CD14-positive monocyte (primary cell): ENCODE data around the gene RSF1. TPM values are rescaled to one million over a fixed set of nuclear protein-coding genes. Genes with fewer than 3 reads are reported as not detected.

Experiments used
- DNase-seq, 3 donors: peaks; one replicate each; pipeline ENCODE4 v3.0.0-alpha.2; 2011 to 2022
- H2AFZ ChIP-seq: 2 replicates; pipeline ENCODE4 v1.6.0; 2012; ENCODE audit warnings: mild to moderate bottlenecking, low read depth, low read length, inconsistent platforms; ENCODE audit not compliant: insufficient read depth, poor library complexity, severe bottlenecking
- H3K27ac ChIP-seq, 2 donors: 1 replicate in 1 of 2; 2 replicates in 1 of 2; pipeline ENCODE4 v1.5.1; 2012 to 2013; ENCODE audit warnings: low read length in 2 of 2, control low read depth in 1 of 2, inconsistent platforms in 1 of 2, low read depth in 1 of 2, mild to moderate bottlenecking in 1 of 2
- H3K27me3 ChIP-seq, 2 donors: one replicate each; pipeline versions ENCODE4 v1.6.0 to v1.6.1; 2011 to 2013; ENCODE audit warnings: low read length in 2 of 2; ENCODE audit not compliant: control insufficient read depth in 2 of 2, insufficient read depth in 2 of 2
- H3K36me3 ChIP-seq, 2 donors: replicated peaks in 1 of 2; 1 replicate in 1 of 2; 2 replicates in 1 of 2; pipeline versions ENCODE4 v1.5.1 to v1.6.1; 2012 to 2013; ENCODE audit warnings: low read length in 2 of 2, control low read depth in 1 of 2, inconsistent platforms in 1 of 2, mild to moderate bottlenecking in 1 of 2; ENCODE audit not compliant: insufficient read depth in 2 of 2, control insufficient read depth in 1 of 2
- H3K4me1 ChIP-seq, 2 donors: 1 replicate in 1 of 2; 2 replicates in 1 of 2; pipeline versions ENCODE4 v1.5.1 to v1.6.1; 2012 to 2013; ENCODE audit warnings: low read length in 2 of 2, control low read depth in 1 of 2, inconsistent platforms in 1 of 2, mild to moderate bottlenecking in 1 of 2, moderate library complexity in 1 of 2; ENCODE audit not compliant: insufficient read depth in 2 of 2, control insufficient read depth in 1 of 2
- H3K4me2 ChIP-seq: replicated peaks from 2 replicates; pipeline ENCODE3; 2012; ENCODE audit warnings: low read length, moderate library complexity, mild to moderate bottlenecking; ENCODE audit not compliant: poor library complexity, severe bottlenecking; ENCODE audit errors: extremely low read depth
- H3K4me3 ChIP-seq, 3 experiments: fragments of 200-600 bp in 1 of 3; sonication (generic) in 1 of 3; replicated peaks in 1 of 3; 1 replicate in 2 of 3; 2 replicates in 1 of 3; pipeline ENCODE4 v1.5.1; 2011 to 2013; ENCODE audit warnings: low read length in 3 of 3, mild to moderate bottlenecking in 3 of 3, control low read depth in 2 of 3, low read depth in 2 of 3, inconsistent platforms in 1 of 3, moderate library complexity in 1 of 3
- H3K79me2 ChIP-seq: 2 replicates; pipeline ENCODE4 v1.6.0; 2012; ENCODE audit warnings: mild to moderate bottlenecking, control low read depth, inconsistent platforms, low read length, moderate library complexity; ENCODE audit not compliant: insufficient read depth
- H3K9ac ChIP-seq: 2 replicates; pipeline ENCODE4 v1.6.0; 2017; ENCODE audit warnings: low read length, mild to moderate bottlenecking; ENCODE audit not compliant: insufficient read depth, poor library complexity, severe bottlenecking
- H3K9me3 ChIP-seq, 2 donors: replicated peaks in 1 of 2; 1 replicate in 1 of 2; 2 replicates in 1 of 2; pipeline versions ENCODE4 v1.5.1 to v1.6.1; 2012 to 2013; ENCODE audit warnings: low read length in 2 of 2, control low read depth in 1 of 2; ENCODE audit not compliant: control insufficient read depth in 1 of 2, insufficient read depth in 1 of 2
- H4K20me1 ChIP-seq: 2 replicates; pipeline ENCODE4 v1.6.0; 2012; ENCODE audit warnings: mild to moderate bottlenecking, low read length, control low read depth, moderate library complexity; ENCODE audit not compliant: insufficient read depth
- H3K27ac Mint-ChIP-seq, 7 donors: one replicate each; pipeline ENCODE4 v1.8.0; 2020; ENCODE audit warnings: mild to moderate bottlenecking in 7 of 7, mixed read lengths in 7 of 7, moderate library complexity in 6 of 7, inconsistent platforms in 2 of 7
- H3K27me3 Mint-ChIP-seq, 3 donors: one replicate each; pipeline ENCODE4 v1.8.0; 2021 to 2022; ENCODE audit warnings: low read depth in 3 of 3, mild to moderate bottlenecking in 3 of 3, mixed read lengths in 3 of 3, moderate library complexity in 3 of 3, inconsistent platforms in 1 of 3
- H3K36me3 Mint-ChIP-seq, 2 donors: one replicate each; pipeline ENCODE4 v1.8.0; 2020; ENCODE audit warnings: mixed read lengths in 2 of 2, inconsistent platforms in 1 of 2, mild to moderate bottlenecking in 1 of 2
- H3K4me1 Mint-ChIP-seq: one replicate; pipeline ENCODE4 v1.8.0; 2020; ENCODE audit warnings: mild to moderate bottlenecking, mixed read lengths
- H3K4me3 Mint-ChIP-seq, 2 donors: one replicate each; pipeline ENCODE4 v1.8.0; 2020; ENCODE audit warnings: mild to moderate bottlenecking in 2 of 2, mixed read lengths in 2 of 2, moderate library complexity in 1 of 2
- H3K9me3 Mint-ChIP-seq, 7 donors: one replicate each; pipeline ENCODE4 v1.8.0; 2020 to 2022; ENCODE audit warnings: mixed read lengths in 7 of 7, mild to moderate bottlenecking in 6 of 7, moderate library complexity in 6 of 7, inconsistent platforms in 2 of 7
- WGBS: methylation state at CpG from one replicate; pipeline ENCODE4 v1.1.5; 2013; ENCODE audit warnings: missing lambda C conversion rate; ENCODE audit not compliant: insufficient coverage; 5-methylcytosine and 5-hydroxymethylcytosine counted together
- intact Hi-C, 2 donors: fragments of 100-400 bp; cut with micrococcal nuclease; formaldehyde crosslinking; loops; one replicate each; pipeline versions ENCODE4 v1.15.0 to v1.15.1; 2023
- polyA plus RNA-seq, 3 donors: library from polyadenylated mRNA; depleted of rRNA in 1 of 3; unstranded in 2 of 3; stranded (reverse) in 1 of 3; fragments of 300-500 nt in 2 of 3; fragments of >200 nt in 1 of 3; fragmentation: Illumina TruSeq in 2 of 3; gene quantifications; 1 replicate in 2 of 3; 2 replicates in 1 of 3; pipeline ENCODE4 v1.2.3, GENCODE V29; 2012 to 2021
- TF ChIP-seq, protein P1 (sequence below): fragments of 200-600 bp; IDR thresholded peaks from one replicate; pipeline ENCODE4 v1.8.0; 2022; ENCODE audit warnings: antibody characterized with exemption, mild to moderate bottlenecking

RSF1 gene
- polyA plus RNA-seq, 3 donors, result 8.3 to 14.8 (median 9.2) TPM

- H3K79me2 ChIP-seq, result no peaks in the 10 kb centered on the region
- no peaks in the 10 kb centered on the region for H3K27me3 ChIP-seq
- peaks cover 0 to 1% (median 0%) of the 10 kb centered on the region in 3 donors for H3K27me3 Mint-ChIP-seq
- no peak for DNase-seq
- H2AFZ ChIP-seq, result no peak overlapping the region
- H3K36me3 Mint-ChIP-seq, result peaks cover 37 to 52% of the 10 kb centered on the region in 2 donors
- TF ChIP-seq, protein P1, sequence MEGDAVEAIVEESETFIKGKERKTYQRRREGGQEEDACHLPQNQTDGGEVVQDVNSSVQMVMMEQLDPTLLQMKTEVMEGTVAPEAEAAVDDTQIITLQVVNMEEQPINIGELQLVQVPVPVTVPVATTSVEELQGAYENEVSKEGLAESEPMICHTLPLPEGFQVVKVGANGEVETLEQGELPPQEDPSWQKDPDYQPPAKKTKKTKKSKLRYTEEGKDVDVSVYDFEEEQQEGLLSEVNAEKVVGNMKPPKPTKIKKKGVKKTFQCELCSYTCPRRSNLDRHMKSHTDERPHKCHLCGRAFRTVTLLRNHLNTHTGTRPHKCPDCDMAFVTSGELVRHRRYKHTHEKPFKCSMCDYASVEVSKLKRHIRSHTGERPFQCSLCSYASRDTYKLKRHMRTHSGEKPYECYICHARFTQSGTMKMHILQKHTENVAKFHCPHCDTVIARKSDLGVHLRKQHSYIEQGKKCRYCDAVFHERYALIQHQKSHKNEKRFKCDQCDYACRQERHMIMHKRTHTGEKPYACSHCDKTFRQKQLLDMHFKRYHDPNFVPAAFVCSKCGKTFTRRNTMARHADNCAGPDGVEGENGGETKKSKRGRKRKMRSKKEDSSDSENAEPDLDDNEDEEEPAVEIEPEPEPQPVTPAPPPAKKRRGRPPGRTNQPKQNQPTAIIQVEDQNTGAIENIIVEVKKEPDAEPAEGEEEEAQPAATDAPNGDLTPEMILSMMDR, result no peak
- no peaks in the 10 kb centered on the region for H3K4me1 Mint-ChIP-seq
- peaks cover 18 to 30% (median 25%) of the 10 kb centered on the region in 7 donors for H3K9me3 Mint-ChIP-seq
- intact Hi-C loops, result no loop called here
- H3K36me3 ChIP-seq, result peaks cover 9 to 47% of the 10 kb centered on the region in 2 donors
- no peaks in the 10 kb centered on the region for H3K4me1 ChIP-seq
- no peak overlapping the region for H3K27ac ChIP-seq
- H3K27ac Mint-ChIP-seq, result no peak overlapping the region
- H3K9ac ChIP-seq, result no peak overlapping the region
- no peak overlapping the region for H3K4me2 ChIP-seq
- 95% methylated on average over 3 of the region's 3 CpGs for WGBS
- no peak overlapping the region for H3K4me3 Mint-ChIP-seq
- peaks cover 18 to 22% of the 10 kb centered on the region in 2 donors for H3K9me3 ChIP-seq
- no peak overlapping the region for H3K4me3 ChIP-seq
- H4K20me1 ChIP-seq, result no peaks in the 10 kb centered on the region
Observed at GRCh38 chr11:77730789-77731188, 89.7 kb downstream of the RSF1 start.

DNA sequence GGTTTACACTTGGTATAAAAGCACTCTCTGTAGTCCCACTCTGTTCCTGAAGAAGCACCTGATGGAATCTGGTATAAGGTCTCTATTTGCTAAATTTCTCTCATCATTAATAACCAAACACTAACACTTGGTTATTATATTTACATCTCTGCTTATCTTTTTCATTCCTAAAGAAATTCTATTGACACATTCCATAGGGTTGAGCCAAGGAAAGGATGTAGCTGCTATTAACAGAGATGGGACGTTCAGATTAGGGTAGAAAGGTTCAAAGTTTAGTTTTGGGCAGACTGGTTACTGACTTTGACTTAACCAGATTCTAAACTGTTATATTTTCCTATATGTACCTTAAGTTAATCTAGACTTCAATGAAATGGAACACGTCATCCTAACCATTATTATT lies 91.5 kb downstream of the RSF1 start:
- peaks cover 18 to 25% (median 22%) of the 10 kb centered on the region in 7 donors for H3K9me3 Mint-ChIP-seq
- peaks cover 11 to 45% of the 10 kb centered on the region in 2 donors for H3K36me3 ChIP-seq
- no peak overlapping the region for H2AFZ ChIP-seq
- H3K9ac ChIP-seq, result no peak overlapping the region
- no peaks in the 10 kb centered on the region for H4K20me1 ChIP-seq
- no peaks in the 10 kb centered on the region for H3K79me2 ChIP-seq
- H3K27me3 ChIP-seq, result no peaks in the 10 kb centered on the region
- H3K4me1 Mint-ChIP-seq, result no peaks in the 10 kb centered on the region
- intact Hi-C loops, result no loop called here
- H3K9me3 ChIP-seq, result peaks cover 18 to 22% of the 10 kb centered on the region in 2 donors
- H3K36me3 Mint-ChIP-seq, result peaks cover 39 to 56% of the 10 kb centered on the region in 2 donors
- no peak overlapping the region for H3K4me2 ChIP-seq
- no peak overlapping the region for H3K27ac ChIP-seq
- no peak for DNase-seq
- no peak overlapping the region for H3K4me3 ChIP-seq
- no CpG with 5 or more reads among the region's 2 CpGs for WGBS
- TF ChIP-seq, protein P1, result no peak
- H3K4me3 Mint-ChIP-seq, result no peak overlapping the region
- H3K4me1 ChIP-seq, result no peaks in the 10 kb centered on the region
- H3K27me3 Mint-ChIP-seq, result peaks cover 0 to 1% (median 0%) of the 10 kb centered on the region in 3 donors
- H3K27ac Mint-ChIP-seq, result no peak overlapping the region
